Measurements from ENCODE around the gene COMMD4. TPM values are rescaled to one million over a fixed set of nuclear protein-coding genes. Genes with fewer than 3 reads are reported as not detected.

Gene COMMD4
- total RNA-seq, 4 donors from 2014 or later, result 46.9 to 75.2 (median 55.2) TPM

DNA sequence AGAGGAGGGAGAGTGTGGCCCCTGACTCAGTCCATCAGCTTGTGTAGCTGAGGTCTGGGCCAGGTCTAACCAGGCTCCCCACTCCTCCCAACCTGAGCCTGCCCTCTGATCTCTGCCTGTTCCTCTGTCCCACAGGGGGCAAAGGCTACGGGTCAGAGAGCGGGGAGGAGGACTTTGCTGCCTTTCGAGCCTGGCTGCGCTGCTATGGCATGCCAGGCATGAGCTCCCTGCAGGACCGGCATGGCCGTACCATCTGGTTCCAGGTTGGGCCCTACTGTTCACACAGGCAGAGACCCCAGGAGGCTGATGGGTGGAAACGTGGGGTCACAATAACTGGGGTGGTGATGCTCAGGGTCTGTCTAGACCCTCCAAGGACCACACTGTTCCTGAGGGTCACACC is 17.7 kb downstream of the COMMD4 start:
- peaks cover 7% of the 10 kb centered on the region for H3K4me1 ChIP-seq
- WGBS, result 80% methylated on average over 5 of the region's 7 CpGs
- no peaks in the 10 kb centered on the region for H3K9me3 ChIP-seq
- H3K36me3 ChIP-seq, result peaks cover 39% of the 10 kb centered on the region
- H3K27ac ChIP-seq, result no peak overlapping the region
- no peak for TF ChIP-seq POLR2AphosphoS5 (IDR thresholded peaks at IDR 0.05)
- TF ChIP-seq POLR2A (IDR thresholded peaks at IDR 0.05), result no peak
- TF ChIP-seq EP300 (IDR thresholded peaks at IDR 0.05), result no peak
- no peak for TF ChIP-seq CTCF (IDR thresholded peaks at IDR 0.05)
- H3K27me3 ChIP-seq, result no peaks in the 10 kb centered on the region
- no peak overlapping the region for H3K4me3 ChIP-seq
- DNase-seq (ENCODE audit: low spot score in 2 of 2), result no peak

- H3K36me3 ChIP-seq, result peaks cover 48% of the 10 kb centered on the region
- H3K27me3 ChIP-seq, result no peaks in the 10 kb centered on the region
- TF ChIP-seq POLR2A (IDR thresholded peaks at IDR 0.05) (no peak), CTCF (IDR thresholded peaks at IDR 0.05) (no peak), POLR2AphosphoS5 (IDR thresholded peaks at IDR 0.05) (no peak), EP300 (IDR thresholded peaks at IDR 0.05) (no peak)
- H3K9me3 ChIP-seq, result no peaks in the 10 kb centered on the region
- WGBS, result 83% methylated on average over 7 of the region's 7 CpGs
- H3K4me3 ChIP-seq, result no peak overlapping the region
- DNase-seq (ENCODE audit: low spot score in 2 of 2), result peak in 1 of 2 donors; percentile 64
- H3K4me1 ChIP-seq, result no peaks in the 10 kb centered on the region
- H3K27ac ChIP-seq, result no peak overlapping the region
These were observed 18.6 kb downstream of the COMMD4 start for GRCh38 chr15:75354454-75354853.

GRCh38 chr15:75355369-75355768 is 19.5 kb downstream of the COMMD4 start:
- Histone ChIP-seq H3K36me3 (peaks cover 57% of the 10 kb centered on the region), H3K27me3 (no peaks in the 10 kb centered on the region), H3K4me1 (no peaks in the 10 kb centered on the region), H3K4me3 (no peak overlapping the region), H3K9me3 (no peaks in the 10 kb centered on the region), H3K27ac (no peak overlapping the region)
- DNase-seq (ENCODE audit: low spot score in 2 of 2), result no peak
- TF ChIP-seq CTCF (IDR thresholded peaks at IDR 0.05) (no peak), POLR2A (IDR thresholded peaks at IDR 0.05) (no peak), POLR2AphosphoS5 (IDR thresholded peaks at IDR 0.05) (no peak), EP300 (IDR thresholded peaks at IDR 0.05) (no peak)
- 100% methylated on average over 2 of the region's 4 CpGs for whole genome bisulfite sequencing

- Histone ChIP-seq H3K9me3 (no peaks in the 10 kb centered on the region), H3K27me3 (no peaks in the 10 kb centered on the region), H3K4me1 (no peaks in the 10 kb centered on the region), H3K27ac (no peak overlapping the region), H3K4me3 (no peak overlapping the region), H3K36me3 (peaks cover 63% of the 10 kb centered on the region)
- peak in 1 of 2 donors; percentile 59 for DNase-seq (ENCODE audit: low spot score in 2 of 2)
- no peak for TF ChIP-seq POLR2A (IDR thresholded peaks at IDR 0.05)
- 86% methylated on average over 28 of the region's 28 CpGs for WGBS
These were observed 20.1 kb downstream of the COMMD4 start for GRCh38 chr15:75356006-75356405.

DNA sequence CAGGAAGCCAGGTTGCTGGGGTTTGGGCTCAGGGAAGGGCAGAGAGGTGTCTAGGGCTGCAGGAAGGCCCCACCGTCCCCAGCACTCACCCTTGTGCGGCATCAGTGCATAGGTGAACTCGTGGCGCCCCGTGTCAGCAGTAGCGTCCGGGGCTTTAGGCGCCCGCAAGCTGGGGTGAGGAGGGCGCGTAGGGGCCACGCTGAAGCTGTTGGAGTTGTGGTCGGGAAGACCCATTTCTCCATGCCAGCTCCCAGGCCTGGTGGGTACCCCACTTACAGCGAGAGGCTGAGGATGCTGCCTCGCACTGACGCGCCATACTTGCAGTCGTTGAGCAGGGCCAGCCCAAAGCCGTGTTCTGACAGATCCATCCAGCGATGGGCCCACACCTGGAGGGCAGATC is 20.7 kb downstream of the COMMD4 start:
- TF ChIP-seq EP300 (IDR thresholded peaks at IDR 0.05), result no peak
- no peak for TF ChIP-seq CTCF (IDR thresholded peaks at IDR 0.05)
- TF ChIP-seq POLR2AphosphoS5 (IDR thresholded peaks at IDR 0.05), result no peak
- TF ChIP-seq POLR2A (IDR thresholded peaks at IDR 0.05), result no peak
- no peak overlapping the region for H3K4me3 ChIP-seq
- no peak overlapping the region for H3K27ac ChIP-seq
- no peaks in the 10 kb centered on the region for H3K4me1 ChIP-seq
- peaks cover 68% of the 10 kb centered on the region for H3K36me3 ChIP-seq
- no peak for DNase-seq (ENCODE audit: low spot score in 2 of 2)
- no peaks in the 10 kb centered on the region for H3K27me3 ChIP-seq
- WGBS, result 100% methylated on average over 2 of the region's 20 CpGs
- H3K9me3 ChIP-seq, result no peaks in the 10 kb centered on the region

Measured in suprapubic skin (tissue), 4 donors.